Smooth muscle cell (in vitro differentiated cells): ENCODE results near the gene LGR6. TPM values are rescaled to one million over a fixed set of nuclear protein-coding genes. Genes with fewer than 3 reads are reported as not detected.
"Not testable (repeated sequence)": the region's sequence is repeated elsewhere in the genome, so short reads cannot be mapped to it uniquely, and the experiment has no call there.

ENCODE experiments used
- DNase-seq: peaks from one replicate; lab custom pipeline; 2025; ENCODE audit not compliant: unreplicated experiment; lab: John Stamatoyannopoulos, UW
- H2AFZ ChIP-seq: fragments of 200-600 bp; sonication (generic); 2 replicates; pipeline ENCODE4 v1.6.0; 2016; ENCODE audit warnings: antibody characterized with exemption, low read depth, mild to moderate bottlenecking
- H3F3A ChIP-seq: fragments of 200-600 bp; sonication (generic); 2 replicates; pipeline ENCODE4 v1.6.0; 2017; ENCODE audit warnings: antibody characterized with exemption, low read depth
- H3K27ac ChIP-seq: fragments of 200-600 bp; sonication (generic); 2 replicates; pipeline ENCODE4 v1.5.1; 2016; ENCODE audit warnings: low read depth, mild to moderate bottlenecking
- H3K27me3 ChIP-seq: fragments of 200-600 bp; sonication (generic); 2 replicates; pipeline ENCODE4 v1.6.1; 2016; ENCODE audit warnings: low read depth, mild to moderate bottlenecking
- H3K36me3 ChIP-seq: fragments of 200-600 bp; sonication (generic); 2 replicates; pipeline ENCODE4 v1.5.1; 2016; ENCODE audit warnings: low read depth
- H3K4me1 ChIP-seq: fragments of 200-600 bp; sonication (generic); 2 replicates; pipeline ENCODE4 v1.5.1; 2016; ENCODE audit warnings: low read depth
- H3K4me2 ChIP-seq: fragments of 200-600 bp; sonication (generic); 2 replicates; pipeline ENCODE4 v1.6.0; 2016; ENCODE audit warnings: mild to moderate bottlenecking
- H3K4me3 ChIP-seq: fragments of 200-600 bp; sonication (generic); 2 replicates; pipeline ENCODE4 v1.5.1; 2016; ENCODE audit warnings: mild to moderate bottlenecking
- H3K79me2 ChIP-seq: fragments of 200-600 bp; sonication (generic); 2 replicates; pipeline ENCODE4 v1.6.0; 2016; ENCODE audit warnings: low read depth, mild to moderate bottlenecking
- H3K9ac ChIP-seq: fragments of 200-600 bp; sonication (generic); 2 replicates; pipeline ENCODE4 v1.6.0; 2016; ENCODE audit warnings: low read depth
- H3K9me3 ChIP-seq: fragments of 200-600 bp; sonication (generic); replicated peaks from 2 replicates; pipeline ENCODE4 v1.5.1; 2016; ENCODE audit warnings: low read depth
- H4K20me1 ChIP-seq: fragments of 200-600 bp; sonication (generic); 2 replicates; pipeline ENCODE4 v1.6.0; 2016; ENCODE audit warnings: low read depth
- WGBS: methylation state at CpG from one replicate; pipeline ENCODE4 v1.1.7; 2016; ENCODE audit warnings: low lambda C conversion rate; 5-methylcytosine and 5-hydroxymethylcytosine counted together
- polyA plus RNA-seq: library from polyadenylated mRNA; unstranded; fragments of >200 nt; fragmentation: Nextera tagmentation; extraction: Ambion mirVana; gene quantifications from 2 replicates; pipeline ENCODE4 v1.2.1, GENCODE V29; 2016
- total RNA-seq: library from RNA; depleted of rRNA; stranded (reverse); fragments of >200 nt; gene quantifications from 2 replicates; pipeline ENCODE4 v1.2.3, GENCODE V29; 2014
- TF ChIP-seq, protein P1 (sequence below): fragments of 200-600 bp; sonication (generic); IDR thresholded peaks from 2 replicates; pipeline ENCODE4 v1.5.1; 2017; ENCODE audit warnings: borderline replicate concordance, mild to moderate bottlenecking, antibody characterized with exemption; ENCODE audit not compliant: insufficient read depth, poor library complexity, severe bottlenecking

LGR6 gene
- total and polyA plus RNA-seq, 2 experiments from 2014 or later, result 1.8 to 2.9 TPM

DNA sequence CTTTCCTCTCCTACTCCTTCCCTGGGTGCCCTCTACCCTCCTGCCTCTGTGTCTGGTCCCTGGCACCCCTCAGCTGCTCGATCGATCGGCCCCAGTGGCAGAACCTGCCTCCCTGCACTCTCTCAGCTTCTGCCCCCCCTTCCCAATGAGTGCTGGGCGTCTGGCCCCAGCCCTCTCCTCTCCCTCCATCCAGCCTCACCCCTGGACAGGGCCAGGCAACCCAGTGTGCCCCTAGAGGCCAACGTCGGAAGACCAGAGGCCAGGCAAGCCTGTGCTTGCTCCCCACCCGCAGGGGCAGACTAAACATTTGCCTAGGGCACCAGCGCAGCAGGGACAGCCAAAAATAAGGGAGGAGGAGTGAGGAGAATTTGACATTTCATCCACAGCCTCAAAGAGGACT is 43.5 kb downstream of the LGR6 start:
- Histone ChIP-seq H3K27ac (no peak overlapping the region), H3K4me1 (peaks cover 16% of the 10 kb centered on the region), H4K20me1 (no peaks in the 10 kb centered on the region), H3K36me3 (no peaks in the 10 kb centered on the region), H3K79me2 (no peaks in the 10 kb centered on the region), H3K4me3 (no peak overlapping the region), H3K9me3 (no peaks in the 10 kb centered on the region), H3K9ac (no peak overlapping the region), H2AFZ (no peak overlapping the region), H3K4me2 (no peak overlapping the region), H3F3A (peaks cover 26% of the 10 kb centered on the region), H3K27me3 (no peaks in the 10 kb centered on the region)
- 23% methylated on average over 8 of the region's 8 CpGs for WGBS
- TF ChIP-seq, protein P1, sequence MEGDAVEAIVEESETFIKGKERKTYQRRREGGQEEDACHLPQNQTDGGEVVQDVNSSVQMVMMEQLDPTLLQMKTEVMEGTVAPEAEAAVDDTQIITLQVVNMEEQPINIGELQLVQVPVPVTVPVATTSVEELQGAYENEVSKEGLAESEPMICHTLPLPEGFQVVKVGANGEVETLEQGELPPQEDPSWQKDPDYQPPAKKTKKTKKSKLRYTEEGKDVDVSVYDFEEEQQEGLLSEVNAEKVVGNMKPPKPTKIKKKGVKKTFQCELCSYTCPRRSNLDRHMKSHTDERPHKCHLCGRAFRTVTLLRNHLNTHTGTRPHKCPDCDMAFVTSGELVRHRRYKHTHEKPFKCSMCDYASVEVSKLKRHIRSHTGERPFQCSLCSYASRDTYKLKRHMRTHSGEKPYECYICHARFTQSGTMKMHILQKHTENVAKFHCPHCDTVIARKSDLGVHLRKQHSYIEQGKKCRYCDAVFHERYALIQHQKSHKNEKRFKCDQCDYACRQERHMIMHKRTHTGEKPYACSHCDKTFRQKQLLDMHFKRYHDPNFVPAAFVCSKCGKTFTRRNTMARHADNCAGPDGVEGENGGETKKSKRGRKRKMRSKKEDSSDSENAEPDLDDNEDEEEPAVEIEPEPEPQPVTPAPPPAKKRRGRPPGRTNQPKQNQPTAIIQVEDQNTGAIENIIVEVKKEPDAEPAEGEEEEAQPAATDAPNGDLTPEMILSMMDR, result peak; percentile 54
- no peak for DNase-seq

GRCh38 chr1:202238914-202239313 is 45.3 kb downstream of the LGR6 start:
- H2AFZ ChIP-seq, result no peak overlapping the region
- H3K4me1 ChIP-seq, result peaks cover 16% of the 10 kb centered on the region
- H3K36me3 ChIP-seq, result no peaks in the 10 kb centered on the region
- H3K9ac ChIP-seq, result no peak overlapping the region
- no peak overlapping the region for H3K27ac ChIP-seq
- peaks cover 16% of the 10 kb centered on the region for H3F3A ChIP-seq
- TF ChIP-seq, protein P1, result no peak
- WGBS, result 95% methylated on average over 22 of the region's 22 CpGs
- no peak for DNase-seq
- no peaks in the 10 kb centered on the region for H3K9me3 ChIP-seq
- no peak overlapping the region for H3K4me2 ChIP-seq
- H3K79me2 ChIP-seq, result no peaks in the 10 kb centered on the region
- no peaks in the 10 kb centered on the region for H3K27me3 ChIP-seq
- no peaks in the 10 kb centered on the region for H4K20me1 ChIP-seq
- H3K4me3 ChIP-seq, result no peak overlapping the region

DNA sequence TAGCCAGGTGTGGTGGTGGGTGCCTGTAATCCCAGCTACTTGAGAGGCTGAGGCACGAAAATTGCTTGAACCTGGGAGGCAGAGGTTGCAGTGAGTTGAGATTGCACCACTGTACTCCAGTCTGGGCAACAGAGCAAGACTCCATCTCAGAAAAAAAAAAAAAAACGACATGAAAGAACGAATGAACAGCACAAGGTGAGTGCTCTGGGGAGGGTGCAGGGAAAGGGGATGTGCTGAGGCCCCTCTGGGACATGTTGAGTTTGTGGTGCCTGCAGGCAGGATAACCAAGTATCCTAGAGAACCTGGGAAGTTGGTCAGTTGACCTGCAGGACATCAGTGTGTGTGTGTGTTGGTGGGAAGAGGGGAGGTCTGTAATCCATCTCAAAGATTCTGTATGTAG is 46.6 kb downstream of the LGR6 start:
- not testable (repeated sequence) for H3K79me2 ChIP-seq, H3K4me3 ChIP-seq, H3K27me3 ChIP-seq, H3K9ac ChIP-seq, H4K20me1 ChIP-seq, DNase-seq, H3K9me3 ChIP-seq, H3F3A ChIP-seq, H3K36me3 ChIP-seq, H3K4me2 ChIP-seq, H3K27ac ChIP-seq, H2AFZ ChIP-seq
- 73% methylated on average over 3 of the region's 3 CpGs for WGBS
- H3K4me1 ChIP-seq, result peaks cover 14% of the 10 kb centered on the region

DNA sequence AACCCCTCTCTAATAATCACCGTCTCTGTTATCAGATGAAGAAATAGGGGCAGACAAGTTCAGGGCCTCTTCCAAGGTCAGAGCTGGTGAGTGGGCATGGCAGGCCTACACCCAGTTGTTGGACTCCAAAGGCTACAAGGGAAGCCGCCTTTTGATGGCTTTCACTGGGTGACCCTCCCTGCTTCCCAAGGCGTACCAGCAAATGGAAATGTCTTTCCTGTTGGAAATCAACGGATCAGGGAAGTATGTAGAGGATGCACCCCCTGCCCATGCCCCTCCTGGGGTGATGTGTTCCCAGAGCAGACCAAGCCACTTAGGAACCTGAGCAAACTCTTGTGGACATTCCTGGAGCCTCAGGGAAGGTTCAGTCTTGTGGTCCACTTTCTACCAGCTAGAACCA is 47.4 kb downstream of the LGR6 start:
- Histone ChIP-seq H3K79me2 (no peaks in the 10 kb centered on the region), H4K20me1 (no peaks in the 10 kb centered on the region), H3K27me3 (no peaks in the 10 kb centered on the region), H3K9ac (no peak overlapping the region), H3K27ac (no peak overlapping the region), H3K36me3 (no peaks in the 10 kb centered on the region), H3K4me3 (no peak overlapping the region), H3K9me3 (no peaks in the 10 kb centered on the region), H3K4me2 (no peak overlapping the region), H2AFZ (no peak overlapping the region), H3F3A (no peaks in the 10 kb centered on the region), H3K4me1 (peaks cover 9% of the 10 kb centered on the region)
- 94% methylated on average over 4 of the region's 4 CpGs for WGBS
- TF ChIP-seq, protein P1, result no peak
- no peak for DNase-seq
